GM21737 (cell line): ENCODE results near the gene PERCC1.
"Not testable (repeated sequence)": the region's sequence is repeated elsewhere in the genome, so short reads cannot be mapped to it uniquely, and the experiment has no call there.

ENCODE experiments used
- ATAC-seq: cut with Tn5 transposase; IDR thresholded peaks from one replicate; pipeline ENCODE4 v1.9.1; 2021; ENCODE audit warnings: mild to moderate bottlenecking, moderate library complexity; ENCODE audit not compliant: unreplicated experiment

Gene PERCC1

DNA sequence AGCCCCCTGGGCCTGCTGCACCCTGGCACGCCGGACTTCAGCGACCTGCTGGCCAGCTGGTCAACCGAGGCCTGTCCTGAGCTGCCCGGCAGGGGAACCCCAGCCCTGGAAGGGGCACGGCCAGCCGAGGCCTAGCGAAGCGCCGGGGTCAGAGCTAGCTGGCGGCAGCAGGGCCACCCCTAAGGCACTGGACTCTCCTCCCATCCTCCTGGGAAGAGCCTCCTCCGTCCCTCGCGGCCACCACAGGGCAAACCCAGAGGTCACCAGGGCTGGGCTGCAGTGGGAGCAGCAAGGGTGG lies 2.3 kb downstream of the PERCC1 start:
- ATAC-seq: no peak

DNA sequence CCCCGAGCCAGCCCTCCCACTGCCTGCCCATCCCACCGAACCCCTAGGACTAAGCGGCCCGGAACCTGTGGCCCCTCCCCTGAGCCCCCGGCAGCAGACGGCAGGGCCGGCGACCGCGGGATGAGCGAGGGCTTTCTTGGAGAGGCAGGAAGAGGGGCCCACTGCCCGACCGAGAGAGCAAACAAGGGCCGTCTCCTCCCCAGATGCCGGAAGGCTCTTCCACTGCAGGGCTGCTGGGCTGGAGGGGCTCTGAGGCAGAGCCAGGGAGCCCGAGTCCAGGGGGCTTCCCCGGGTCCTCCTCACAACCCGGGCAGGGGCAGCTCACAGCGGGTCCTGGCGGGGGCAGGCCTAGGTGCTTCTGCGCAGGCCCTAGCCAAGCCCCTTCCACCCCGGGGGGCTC lies 2.9 kb downstream of the PERCC1 start:
- ATAC-seq: no peak

DNA sequence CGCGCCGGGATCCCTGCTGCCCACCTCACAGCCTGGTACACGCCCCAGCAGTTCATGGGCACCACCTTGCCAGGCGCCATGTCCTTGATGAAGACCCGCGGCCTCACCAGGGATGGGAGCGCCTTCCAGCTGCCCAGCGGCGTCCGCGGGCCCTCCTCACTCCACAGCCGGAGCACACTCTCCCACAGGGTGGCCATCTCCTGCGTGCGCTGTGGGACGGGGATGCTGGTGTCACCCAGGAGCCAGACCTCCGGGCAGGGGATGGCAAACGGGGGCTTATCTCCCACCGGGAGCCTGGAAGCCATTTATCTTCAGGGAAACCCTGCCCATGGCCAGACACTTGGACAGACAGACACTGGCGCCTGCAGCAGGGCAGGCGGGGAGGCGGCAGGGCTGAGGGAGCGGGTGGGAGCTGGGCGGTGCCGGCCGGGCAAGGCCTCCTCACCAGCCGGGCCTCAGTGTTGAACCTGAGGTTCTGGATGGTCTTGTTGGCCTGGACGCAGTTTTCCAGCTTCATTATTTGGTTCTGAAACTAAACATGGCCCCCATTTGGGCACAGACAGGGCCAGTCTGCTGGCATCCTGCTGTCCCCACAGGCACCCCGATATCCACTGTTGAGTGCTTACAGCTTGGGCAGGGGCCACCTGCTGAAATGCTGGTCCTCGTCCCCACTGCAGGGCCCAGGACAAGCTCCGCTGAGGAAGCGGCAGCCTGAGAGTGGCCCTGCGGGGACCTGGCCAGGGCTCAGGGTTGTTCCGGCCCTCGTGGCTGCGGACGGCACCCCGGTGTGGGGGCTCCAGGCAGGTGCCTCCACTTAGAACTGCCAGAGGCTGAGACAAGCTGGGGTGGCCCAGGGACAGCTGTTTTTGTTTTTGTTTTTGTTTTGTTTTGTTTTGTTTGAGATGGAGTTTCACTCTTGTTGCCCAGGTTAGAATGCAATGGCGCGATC lies 4.0 kb downstream of the PERCC1 start:
- no peak for ATAC-seq

DNA sequence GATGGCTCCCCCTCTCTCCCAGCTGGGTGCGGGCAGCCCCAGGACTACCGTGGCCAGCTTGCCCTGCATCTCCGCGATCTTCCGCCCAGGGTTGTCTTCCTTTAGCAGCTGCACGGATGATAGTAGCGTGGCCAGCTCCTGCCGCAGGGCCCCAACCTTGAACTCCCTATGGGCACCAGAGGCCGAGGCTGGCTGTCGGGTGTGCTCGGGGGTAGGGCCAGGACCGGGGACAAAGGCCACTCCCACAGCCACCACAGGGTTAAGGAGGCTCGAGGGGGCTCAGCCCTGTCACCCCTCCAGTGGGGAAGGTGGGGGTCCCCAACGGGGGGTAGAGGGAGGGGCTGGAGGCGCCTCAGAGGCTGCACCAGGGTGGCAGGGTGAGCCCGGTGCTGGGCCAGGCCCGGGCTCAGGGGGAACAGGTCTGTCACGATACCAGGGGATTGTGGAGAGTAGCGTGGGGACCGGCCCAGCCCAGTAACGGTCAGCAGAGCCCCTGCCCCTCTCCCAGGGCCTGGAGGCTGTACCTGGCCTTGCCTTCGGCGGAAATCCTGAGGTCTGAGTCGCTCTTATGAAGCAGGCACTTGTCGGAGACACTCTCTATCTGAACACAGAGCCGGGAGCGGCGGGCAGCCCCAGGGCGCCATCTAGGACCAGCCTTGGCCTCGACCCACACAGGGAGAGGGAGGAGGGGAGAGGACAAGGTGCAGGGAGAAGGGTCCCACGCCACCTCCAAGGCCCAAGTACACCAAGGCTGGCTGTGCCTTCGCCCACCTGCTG lies 5.2 kb downstream of the PERCC1 start:
- ATAC-seq: no peak

DNA sequence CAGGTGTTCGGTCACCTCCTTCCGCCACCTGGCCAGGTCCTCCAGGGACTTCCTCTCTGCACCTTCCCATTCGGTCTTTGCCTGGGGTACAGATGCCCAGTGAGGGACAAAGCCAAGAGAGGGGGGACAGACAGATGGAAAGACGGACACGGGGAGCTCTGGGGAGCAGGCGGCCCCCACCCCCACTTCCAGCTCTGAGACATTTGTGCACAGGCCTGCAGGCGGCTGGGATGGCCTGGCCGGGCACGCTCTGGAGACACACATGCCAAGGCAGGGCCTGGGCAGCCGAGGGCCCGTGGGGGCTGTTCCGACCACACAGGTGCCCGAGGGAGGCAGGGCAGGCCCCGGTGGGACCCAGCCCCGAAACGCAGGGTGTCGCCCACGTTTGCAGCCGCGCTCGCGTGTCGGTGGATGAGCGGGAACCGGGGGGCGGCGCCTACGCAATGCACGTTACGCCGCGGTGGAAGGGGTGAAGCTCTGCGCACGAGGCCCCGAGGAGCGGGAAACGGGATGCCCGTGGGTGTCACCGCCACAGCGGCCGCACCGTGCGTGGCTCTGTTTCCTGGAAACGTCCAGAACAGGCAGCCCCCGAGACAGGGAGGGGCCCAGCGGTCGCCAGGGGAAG lies 6.0 kb downstream of the PERCC1 start:
- no peak for ATAC-seq

DNA sequence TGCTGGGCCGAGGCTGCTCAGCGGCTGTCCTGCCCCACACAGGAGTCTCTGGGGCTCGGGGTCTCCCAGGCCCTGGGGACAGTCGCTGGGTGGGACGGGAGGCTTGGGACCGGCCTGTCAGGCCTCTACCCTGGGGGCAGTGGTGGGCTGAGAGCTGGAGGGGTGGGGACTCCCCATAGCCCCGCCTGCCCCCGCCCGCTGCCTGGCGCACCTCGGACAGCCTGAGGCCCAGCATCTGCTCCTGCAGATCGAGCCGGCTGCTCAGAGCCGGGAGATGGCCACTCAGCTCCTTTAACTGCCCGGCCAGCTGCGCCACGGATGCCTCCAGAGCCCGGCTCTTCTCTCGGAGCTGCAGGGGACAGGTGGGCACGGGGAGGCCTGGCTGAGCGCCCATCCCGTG lies 6.7 kb downstream of the PERCC1 start:
- no peak for ATAC-seq

DNA sequence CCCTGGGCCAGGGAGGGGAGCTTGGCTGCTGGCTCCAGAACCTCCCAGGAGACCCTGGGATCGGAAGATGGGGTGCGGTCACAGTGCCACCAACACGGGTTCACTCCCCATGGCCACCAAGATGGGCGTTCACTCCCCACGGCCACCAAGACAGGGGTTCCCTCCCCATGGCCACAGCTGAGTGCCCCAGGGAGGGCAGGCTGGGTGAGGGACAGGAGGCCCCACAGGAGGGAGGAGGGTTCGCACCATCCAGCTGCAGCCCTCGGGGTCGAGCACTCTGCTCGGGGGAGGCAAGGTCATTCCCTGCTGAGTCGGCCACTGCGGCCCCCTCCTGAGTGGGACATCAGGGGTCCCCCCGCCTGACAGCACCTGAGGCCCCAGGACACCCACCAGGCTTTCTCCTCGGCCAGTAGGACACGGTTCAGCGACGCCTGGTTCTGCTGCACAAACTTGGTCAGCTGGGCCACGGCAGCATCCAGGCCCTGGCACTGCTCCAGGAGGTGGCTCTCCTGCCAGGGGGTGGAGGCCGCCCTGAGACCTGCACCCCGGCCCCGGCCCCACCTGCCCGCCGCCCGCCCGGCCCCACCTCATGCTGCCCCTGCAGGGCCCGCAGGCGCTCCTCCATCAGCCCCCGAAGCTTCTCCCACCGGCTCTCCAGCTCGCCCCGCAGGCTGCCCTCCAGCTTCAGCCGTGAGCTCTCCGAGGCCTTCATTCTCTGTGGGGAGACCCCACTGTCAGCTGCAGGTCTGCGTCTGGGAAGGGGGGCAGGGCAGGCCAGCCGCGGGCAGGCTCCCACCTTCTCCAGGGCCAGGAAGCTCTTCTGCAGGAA lies 7.6 kb downstream of the PERCC1 start:
- ATAC-seq: no peak

DNA sequence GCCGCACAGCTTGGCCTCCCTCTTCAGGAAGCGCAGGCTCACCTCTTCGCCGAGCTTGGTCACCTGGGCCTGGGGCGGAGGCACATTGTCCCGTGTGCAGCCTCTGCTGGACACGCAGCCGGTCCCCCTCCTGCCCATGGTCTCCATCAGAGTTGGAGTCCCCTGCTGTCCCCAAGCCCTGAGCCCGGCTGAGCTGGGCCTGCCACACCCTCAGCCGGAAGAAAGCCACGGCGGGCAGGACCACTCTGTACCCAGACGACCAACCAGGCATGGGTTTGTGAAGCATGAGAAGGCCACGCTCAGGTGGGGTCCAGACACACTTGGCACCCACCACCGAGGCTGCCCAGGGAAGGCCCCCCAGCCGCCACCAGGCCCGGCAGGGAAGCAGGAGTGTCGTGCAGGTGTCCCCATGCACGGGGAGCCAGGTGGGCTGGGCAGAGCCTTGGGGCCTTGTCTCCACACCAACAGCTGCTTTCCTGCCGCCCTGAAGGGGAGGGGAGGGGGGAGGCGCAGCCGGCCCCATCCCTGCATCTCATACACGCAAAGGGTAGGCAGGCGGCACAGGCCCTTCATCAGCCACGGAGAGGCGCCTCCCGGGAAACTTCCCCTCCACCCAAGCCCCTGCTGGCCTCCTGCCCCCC lies 8.3 kb downstream of the PERCC1 start:
- ATAC-seq: no peak

DNA sequence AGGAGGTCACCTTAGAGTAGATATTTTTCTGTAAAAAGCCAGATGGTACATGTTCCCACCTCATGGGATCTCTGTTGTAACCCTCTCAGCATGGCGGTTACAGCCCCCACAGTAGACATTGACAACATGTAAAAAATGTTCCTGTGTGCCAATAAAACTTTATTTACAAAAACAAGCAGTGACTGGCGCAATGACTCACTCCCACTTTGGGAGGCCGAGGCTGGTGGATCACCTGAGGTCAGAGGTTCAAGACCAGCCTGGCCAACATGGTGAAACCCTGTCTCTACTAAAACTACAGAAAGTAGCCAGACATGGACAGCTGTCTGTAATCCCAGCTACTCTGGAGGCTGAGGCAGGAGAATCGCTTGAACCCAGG lies 8.8 kb downstream of the PERCC1 start:
- not testable (repeated sequence) for ATAC-seq

DNA sequence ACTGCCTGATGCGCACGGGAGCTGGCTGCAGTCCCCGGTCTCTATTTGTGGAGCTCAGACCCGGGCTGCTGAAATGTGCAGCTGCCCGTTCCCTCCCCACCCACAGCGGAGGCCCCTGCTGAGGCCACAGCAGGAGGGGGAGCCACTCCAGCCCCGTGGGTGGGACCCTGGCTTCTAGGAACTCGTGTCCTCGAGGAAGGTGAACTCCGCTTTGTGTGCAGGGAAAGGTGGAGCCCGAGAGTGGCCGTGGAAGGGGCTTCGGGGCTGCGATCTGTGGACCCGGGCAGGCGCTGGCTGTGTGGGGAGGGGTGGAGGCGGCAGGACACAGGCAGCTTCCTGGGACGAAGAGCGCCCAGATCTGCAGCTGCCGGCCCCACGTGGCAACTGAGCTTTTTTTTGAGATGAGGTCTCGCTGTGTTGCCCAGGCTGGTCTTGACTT lies 10.5 kb downstream of the PERCC1 start:
- no peak for ATAC-seq

DNA sequence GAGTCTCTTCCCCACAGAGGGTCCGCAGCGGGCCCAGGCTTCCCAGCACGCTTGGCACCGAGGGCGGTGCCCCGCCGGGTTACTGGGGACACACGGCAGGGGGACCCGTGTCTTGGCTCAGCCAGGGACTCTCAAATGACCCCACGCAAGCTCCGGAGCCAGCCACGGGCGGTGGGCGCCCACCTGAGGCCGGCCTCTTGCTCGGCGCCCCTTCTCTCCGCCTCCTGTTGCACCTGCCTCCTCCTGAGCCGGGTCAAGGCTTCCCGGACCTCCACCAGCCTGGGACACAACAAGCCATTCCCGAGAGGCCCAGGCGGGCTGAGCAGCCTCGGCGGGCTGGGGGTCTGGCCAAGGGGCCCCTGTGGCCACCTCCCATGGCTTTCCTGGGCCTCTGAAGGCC lies 11.8 kb downstream of the PERCC1 start:
- ATAC-seq: no peak

DNA sequence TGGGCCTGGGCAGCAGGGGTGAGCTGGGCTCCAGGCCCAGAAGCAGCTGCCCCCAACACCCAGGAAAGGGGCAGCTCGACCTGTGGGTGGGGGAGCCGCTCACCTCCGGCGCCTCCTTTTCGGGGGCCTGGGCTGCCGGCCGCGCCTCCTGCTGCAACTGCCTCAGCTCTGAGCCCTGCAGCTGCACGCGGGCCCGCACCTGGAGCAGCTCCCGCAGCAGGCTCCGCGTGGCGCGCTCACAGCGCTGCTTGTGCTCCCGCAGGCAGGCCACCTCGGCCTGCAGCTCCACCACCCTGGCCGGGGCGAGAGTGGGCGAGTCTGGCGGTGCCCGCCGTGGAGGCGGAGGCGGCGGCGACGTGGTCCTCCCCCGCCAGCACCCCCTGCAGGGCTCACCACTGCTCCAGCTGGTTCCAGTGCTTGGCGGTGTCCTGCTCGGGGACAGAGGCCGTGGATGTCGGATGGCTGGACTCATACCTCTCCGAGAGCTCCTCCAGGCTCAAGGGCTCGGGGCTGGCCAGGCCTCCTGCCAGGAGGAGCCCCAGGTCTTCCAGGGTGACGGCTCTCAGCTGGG lies 12.6 kb downstream of the PERCC1 start:
- ATAC-seq: no peak

DNA sequence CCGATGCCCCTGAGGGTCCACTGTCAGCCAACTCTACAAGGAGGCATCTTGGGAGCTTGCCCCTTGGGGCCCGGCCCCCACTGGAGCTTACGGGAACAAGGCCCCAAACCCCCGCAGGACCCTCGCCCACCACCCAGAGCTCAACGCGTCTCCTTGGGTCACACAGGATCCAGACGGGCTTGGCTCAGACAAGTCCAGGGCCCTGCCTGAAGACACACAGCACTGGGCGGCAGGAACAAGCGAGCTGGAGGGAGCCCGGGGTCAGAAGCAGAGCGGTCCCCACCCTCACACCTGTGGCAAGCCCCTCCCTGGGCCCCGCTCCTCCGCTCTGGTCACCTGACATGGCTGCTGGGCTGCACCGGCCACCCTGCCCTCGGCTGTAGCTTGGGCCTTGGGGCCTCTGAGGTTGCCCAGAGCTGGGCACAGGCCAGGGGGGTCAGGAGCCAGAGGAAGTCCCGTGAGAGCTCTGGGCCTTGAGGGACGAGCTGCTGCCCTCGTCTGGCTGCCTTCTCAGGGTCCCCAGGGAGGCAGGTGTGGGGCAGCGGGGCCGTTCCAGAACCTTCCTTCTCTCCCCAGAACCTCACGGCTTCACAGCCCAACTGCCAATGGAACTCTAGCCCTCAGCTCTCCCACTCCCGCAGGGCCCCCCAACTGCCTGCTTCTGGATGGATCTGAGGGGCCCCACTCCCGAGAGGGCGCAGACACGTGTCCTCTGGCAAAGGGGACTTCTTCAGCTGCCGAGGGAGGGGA lies 13.3 kb downstream of the PERCC1 start, which contains the start of gene CCDC154:
Gene CCDC154, minus strand, starts transcription at position 577 of the 750 bp plus-strand sequence. Its CDS starts 234 bp downstream, at position 343.
- ATAC-seq: no peak

DNA sequence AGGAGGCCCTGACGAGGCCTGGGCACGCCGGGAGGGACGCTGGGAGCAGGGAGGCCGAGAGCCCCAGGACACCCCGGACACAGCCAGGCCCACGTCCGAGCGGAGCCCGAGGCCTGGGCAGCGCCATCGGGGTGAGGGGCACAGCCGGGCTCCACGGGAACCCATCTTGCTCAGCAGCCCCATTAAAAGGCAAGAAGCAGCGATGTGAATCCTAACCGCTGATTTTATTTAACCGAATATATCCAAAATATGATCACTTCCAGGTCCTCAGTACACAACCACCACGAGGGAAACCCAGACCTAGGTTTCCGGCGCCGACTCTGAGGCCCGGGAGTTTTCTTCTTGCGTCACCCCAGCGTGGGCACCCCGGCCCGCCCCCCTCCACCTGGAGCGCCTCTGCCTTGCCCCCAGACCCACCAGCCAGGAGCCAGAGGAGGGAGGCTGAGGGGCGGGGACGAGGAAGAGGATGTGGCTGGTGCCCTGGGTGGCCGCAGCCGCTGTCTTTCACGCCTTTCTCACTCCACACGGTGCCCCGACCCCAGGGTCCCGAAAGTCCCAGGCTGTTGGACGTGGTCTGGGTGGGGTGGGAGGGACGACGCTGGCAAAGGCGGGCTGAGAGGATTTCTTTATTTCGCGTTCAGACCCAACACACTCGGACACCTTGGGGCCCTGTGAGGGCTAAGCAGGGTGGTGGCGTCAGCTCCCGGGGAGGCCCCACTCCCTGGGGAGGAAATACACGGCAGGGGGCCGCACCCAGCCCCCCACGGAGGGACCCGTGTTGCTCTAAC lies 14.0 kb downstream of the PERCC1 start:
- no peak for ATAC-seq

DNA sequence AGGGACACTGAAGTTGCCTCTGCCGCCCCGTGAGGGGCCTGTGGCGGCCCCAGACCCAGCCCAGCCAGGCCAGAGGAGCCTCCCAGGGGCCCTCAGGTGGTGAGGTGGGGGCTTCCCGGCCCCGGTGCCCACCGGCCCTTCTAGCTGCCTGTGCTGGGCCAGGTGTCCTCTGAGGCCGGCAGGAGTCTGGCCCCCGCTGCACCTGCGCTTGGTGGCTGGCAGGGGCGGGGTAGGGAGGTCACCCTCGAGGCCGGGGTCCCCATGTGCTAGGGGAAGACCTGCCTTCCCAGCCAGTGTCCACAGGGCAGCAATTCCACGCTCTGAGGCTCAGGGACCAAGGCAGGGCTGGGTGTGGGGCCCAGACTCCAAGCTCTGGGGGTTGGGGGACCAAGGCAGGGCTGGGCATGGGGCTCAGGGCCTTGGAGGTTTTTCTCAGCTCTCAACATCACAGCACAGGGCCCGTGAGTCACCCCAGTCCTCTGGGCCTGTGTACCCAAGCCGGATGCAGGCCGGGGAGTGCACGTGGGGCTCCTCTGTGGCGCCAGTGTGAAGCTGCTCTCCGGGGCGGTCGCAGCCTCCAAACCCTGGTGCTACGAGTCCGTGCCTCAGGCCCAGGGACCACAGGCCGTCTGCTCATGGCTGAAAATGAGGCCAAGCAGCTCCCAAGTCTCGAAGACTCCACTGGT lies 14.8 kb downstream of the PERCC1 start:
- ATAC-seq: no peak

DNA sequence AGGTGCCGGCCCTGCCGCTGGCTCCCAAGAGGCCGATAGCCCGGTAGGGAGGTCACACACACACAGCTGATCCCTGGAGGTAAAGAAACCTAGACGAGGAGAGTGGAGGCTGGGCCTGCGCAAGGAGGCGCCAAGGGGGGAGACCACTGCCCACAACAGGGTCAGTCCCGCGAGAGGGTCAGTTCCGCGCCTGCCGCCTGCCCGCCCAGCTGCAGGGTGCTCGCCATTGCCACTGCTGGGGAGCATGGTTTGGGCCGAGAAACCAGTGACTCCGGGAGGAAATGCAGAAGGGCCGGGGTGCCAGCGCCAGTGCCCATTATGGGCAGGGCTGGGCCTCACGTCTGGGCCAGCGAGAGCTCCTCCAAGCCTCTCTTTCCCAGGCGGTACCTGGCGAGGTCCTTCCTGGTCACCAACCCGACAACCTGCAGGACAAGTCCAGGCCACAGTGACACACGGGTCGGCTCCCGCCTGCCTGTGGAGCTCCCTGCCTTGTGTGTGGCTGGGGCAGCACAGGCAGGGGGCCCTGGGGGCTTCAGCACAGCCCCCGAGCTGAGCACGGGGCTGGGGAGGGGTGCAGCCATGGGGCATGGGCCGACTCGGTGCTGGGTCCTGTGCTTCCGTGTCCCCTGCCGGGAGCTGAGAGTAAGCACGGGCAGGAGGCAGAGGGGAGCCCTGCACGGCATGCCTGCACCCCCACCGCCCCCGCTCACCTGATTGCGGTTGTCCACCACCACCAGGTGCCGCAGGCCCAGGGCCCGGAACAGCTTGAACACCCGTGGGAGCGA lies 15.6 kb downstream of the PERCC1 start:
- no peak for ATAC-seq

DNA sequence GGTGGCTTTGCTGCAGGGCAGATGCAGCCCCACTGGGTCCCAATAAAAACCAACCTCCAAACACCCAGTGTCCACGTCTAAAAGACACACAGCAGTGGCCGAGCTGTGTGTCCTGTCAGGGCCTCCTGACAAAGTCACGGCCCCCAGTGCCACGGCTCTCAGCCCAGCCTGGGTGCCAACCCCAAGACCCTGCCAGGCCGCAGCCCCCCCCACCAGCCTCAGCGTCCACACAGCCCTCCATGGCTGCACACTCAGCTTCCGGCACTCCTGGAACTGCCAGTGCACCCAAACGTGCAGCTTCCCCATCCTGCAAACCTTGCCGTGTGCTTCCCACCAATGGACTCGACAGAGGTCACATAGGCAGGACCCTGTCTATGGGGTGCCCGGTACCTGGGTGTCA lies 17.1 kb downstream of the PERCC1 start:
- ATAC-seq: no peak
